SU-DHL-6 (cell line): ENCODE data around the gene AFG1L.

Experiments
- CTCF ChIP-seq: fragments of 200-600 bp; sonication (generic); IDR thresholded peaks from one replicate; pipeline ENCODE4 v1.5.1; 2017; ENCODE audit warnings: antibody characterized with exemption, mild to moderate bottlenecking, low read length, moderate library complexity; ENCODE audit not compliant: insufficient read depth, poor library complexity, severe bottlenecking
- EZH2phosphoT487 ChIP-seq: fragments of 200-600 bp; sonication (generic), shearing (Covaris generic); conservative IDR thresholded peaks from 2 replicates; pipeline ENCODE4 v1.6.1; 2018; ENCODE audit warnings: mild to moderate bottlenecking, antibody characterized with exemption, low read length, moderate library complexity, mixed read lengths

- TF ChIP-seq CTCF (no peak), EZH2phosphoT487 (no peak)
Measured at GRCh38 chr6:108507316-108507715, 212.5 kb downstream of the AFG1L start.
